Activated gamma-delta T cell treated with Interleukin-2 at 50 U/mL for 16 hours (primary cell): ENCODE results near the gene SERPINB6.
"Not testable (repeated sequence)": the region's sequence is repeated elsewhere in the genome, so short reads cannot be mapped to it uniquely, and the experiment has no call there.

Experiments used
- DNase-seq: peaks from one replicate; pipeline ENCODE4 v3.0.0-alpha.2; 2020

The SERPINB6 gene

DNA sequence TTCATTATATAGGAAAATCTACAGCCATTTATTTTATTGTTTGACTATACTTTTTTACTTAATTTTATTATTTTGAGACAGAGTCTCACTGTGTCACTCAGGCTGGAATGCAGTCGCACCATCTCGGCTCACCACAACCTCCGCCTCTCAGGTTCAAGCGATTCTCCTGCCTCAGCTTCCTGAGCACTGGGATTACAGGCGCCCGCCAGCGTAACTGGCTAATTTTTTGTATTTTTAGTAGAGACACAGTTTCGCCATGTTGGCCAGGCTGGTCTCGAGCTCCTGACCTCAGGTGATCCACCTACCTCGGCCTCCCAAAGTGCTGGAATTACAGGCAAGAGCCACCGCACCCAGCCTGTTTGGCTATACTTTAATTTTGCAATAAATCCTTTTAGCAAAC is 38.5 kb downstream of the SERPINB6 start:
- not testable (repeated sequence) for DNase-seq

DNA sequence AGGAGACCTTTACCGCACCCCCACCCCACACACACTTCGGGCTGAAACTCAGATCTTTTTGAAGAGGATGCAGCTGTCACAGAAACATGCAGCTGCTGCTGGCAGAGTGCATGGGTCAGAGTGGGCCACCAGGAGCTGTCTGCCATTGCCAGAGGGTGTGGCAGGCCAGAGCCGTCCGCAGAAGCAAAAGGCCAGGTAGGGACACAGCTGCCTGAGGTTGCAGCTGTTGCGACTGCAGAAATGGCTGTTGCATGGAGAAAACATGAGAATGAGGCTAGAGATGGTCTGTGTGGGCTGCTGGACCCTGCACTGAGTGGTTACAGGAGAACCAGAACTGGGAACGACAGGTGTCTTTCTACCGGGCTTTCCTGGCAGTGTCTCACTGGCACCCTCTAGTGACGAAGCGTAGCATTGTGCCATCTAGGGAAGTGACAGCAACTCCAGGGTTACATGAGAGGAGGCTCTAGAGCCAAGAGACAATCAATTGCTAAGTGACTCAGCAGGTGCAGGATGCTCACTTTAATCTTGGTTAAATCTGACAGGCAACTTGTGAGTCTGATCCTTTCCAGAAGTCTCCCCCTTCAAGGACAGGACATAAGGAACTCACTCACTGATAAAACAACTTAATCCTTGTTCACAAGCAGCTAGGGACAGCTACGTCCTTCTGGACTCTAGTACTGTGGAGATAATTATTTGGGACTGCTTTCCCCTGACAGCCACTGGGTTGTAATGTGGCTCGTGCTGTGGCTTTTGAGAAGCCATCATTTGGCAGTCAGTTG is 39.2 kb downstream of the SERPINB6 start:
- DNase-seq, result peak; percentile 84

GRCh38 chr6:2931055-2931454 is 40.3 kb downstream of the SERPINB6 start:
- no peak for DNase-seq

GRCh38 chr6:2927931-2928330 is 43.4 kb downstream of the SERPINB6 start:
- not testable (repeated sequence) for DNase-seq

DNA sequence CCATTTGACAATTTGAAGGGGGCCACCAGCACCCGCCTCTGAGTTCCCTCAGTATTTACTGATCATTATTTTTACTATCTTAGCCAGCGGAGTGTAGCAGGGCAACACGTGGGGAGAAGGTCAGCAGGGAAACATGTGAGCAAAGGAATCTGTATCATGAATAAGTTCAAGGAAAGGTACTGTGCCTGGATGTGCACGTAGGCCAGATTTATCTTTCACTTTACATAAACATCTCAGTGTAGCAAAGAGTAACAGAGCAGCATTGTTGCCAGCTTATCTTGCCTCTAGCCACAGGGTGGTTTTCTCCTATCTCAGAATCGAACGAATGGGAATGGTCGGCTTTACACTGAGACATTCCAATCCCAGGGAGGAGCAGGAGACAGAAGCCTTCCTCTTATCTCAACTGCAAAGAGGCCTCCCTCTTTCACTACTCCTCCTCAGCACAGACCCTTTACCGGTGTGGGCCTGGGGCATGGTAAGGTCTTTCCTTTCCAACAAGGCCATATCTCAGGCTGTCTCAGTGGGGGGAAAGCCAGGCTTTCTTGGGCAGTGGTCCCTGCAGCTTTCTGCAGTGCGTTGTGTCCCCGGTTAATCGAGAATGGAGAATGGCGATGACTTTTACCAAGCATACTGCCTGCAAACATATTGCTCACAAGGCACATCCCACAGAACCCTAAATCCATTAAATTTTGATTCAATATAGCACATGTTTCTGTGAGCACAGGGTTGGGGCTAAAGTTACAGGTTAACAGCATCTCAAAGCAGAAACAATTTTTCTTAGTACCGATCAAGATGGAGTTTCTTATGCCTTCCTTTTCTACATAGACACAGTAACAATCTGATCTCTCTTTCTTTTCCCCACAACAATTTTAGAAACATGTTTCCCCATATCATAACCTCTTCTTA is 45.3 kb downstream of the SERPINB6 start:
- not testable (repeated sequence) for DNase-seq

- no peak for DNase-seq
These were observed 49.7 kb downstream of the SERPINB6 start for GRCh38 chr6:2921520-2922115.

GRCh38 chr6:2920671-2921112 is 50.7 kb downstream of the SERPINB6 start:
- no peak for DNase-seq

GRCh38 chr6:2919886-2920285 is 51.5 kb downstream of the SERPINB6 start:
- no peak for DNase-seq

DNA sequence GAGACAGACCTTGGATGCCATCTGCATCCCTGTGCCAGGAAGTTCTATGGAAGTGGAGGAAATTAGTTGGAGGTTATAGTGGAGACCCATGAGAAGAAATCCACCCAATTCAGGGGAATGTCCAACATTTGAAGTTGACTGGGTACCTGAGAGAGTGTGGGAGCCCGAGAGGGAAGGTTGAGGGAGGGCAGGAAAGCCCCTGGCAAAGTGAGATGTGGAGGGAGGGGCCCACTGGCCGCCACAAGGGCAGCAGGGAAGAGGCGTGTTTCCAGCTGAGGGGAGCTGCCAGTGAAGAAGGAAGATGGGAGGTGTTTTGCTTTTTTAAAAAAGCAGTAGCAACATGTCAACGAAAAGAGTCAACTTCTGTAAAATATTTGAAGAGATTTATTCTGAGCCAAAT is 52.0 kb downstream of the SERPINB6 start:
- DNase-seq, result no peak

GRCh38 chr6:2918936-2919335 is 52.4 kb downstream of the SERPINB6 start:
- no peak for DNase-seq

GRCh38 chr6:2917801-2918445 is 53.4 kb downstream of the SERPINB6 start:
- DNase-seq, result no peak

GRCh38 chr6:2917065-2917464 is 54.3 kb downstream of the SERPINB6 start:
- no peak for DNase-seq

DNA sequence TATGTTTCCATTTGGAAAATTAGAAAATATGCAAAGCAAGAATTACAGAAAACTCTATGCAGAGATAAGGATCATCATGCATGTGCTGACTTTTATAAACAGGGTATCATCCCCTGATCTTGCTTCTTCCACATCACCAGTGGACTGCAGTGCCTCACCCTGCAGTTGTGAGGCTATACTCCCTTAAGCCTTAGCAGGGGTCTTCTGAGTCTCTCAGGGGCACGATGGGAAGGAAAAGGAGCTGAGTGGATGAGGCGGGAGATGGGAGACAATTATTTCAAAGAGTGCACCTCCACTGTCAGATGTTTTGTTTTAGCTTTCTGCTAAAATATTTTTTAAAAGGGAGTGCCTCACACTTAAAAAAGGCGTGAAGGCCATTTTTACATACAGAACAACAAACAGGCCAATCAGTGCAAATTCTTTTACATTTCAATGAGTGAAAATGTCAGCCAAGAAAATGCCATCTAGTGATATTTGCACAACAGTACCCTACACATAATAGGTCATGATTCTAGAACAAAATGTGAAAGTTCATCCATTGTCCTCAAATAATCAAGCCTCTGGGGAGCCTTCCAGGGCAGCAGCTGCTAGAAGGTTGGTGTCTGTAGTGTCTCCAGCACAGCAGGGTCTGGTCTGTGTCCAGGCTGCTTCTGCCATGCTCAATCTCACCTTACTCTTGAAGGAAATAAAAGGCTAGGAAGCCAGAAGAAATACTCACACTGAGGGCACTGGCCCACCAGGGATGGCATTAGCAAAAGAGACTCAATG is 55.0 kb downstream of the SERPINB6 start:
- DNase-seq, result no peak

- DNase-seq, result no peak
These were observed 56.2 kb downstream of the SERPINB6 start for GRCh38 chr6:2915150-2915549.

GRCh38 chr6:2914318-2914660 is 57.1 kb downstream of the SERPINB6 start:
- DNase-seq, result no peak

GRCh38 chr6:2913621-2914317 is 57.6 kb downstream of the SERPINB6 start:
- DNase-seq, result no peak

- DNase-seq, result no peak
These were observed 60.2 kb downstream of the SERPINB6 start for GRCh38 chr6:2911171-2911570.

GRCh38 chr6:2909718-2910117 is 61.6 kb downstream of the SERPINB6 start:
- DNase-seq, result no peak

DNA sequence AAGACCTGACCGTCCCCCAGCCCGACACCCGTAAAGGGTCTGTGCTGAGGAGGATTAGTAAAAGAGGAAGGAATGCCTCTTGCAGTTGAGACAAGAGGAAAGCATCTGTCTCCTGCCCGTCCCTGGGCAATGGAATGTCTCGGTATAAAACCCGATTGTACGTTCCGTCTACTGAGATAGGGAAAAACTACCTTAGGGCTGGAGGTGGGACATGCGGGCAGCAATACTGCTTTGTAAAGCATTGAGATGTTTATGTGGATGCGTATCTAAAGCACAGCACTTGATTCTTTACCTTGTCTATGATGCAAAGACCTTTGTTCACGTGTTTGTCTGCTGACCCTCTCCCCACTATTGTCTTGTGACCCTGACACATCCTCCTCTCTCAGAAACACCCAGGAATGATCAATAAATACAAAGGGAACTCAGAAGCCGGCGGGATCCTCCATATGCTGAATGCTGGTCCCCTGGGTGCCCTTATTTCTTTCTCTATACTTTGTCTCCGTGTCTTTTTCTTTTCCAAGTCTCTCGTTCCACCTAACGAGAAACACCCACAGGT is 62.2 kb downstream of the SERPINB6 start:
- DNase-seq, result not testable (repeated sequence)

DNA sequence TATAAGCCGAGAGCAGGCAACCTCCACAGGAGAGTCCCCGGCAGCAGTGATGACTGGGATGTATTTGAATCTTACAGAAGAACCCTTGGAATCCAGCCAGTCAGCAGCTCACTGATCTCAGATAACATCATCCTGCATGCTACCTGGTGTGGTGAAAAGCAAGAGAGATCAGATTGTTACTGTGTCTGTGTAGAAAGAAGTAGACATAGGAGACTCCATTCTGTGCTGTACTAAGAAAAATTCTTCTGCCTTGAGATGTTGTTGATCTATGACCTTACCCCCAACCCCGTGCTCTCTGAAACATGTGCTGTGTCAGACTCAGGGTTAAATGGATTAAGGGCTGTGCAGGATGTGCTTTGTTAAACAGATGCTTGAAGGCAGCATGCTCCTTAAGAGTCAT is 62.9 kb downstream of the SERPINB6 start:
- not testable (repeated sequence) for DNase-seq
